Liver (tissue), 9 donors: ENCODE data around the gene LASP1. TPM values are rescaled to one million over a fixed set of nuclear protein-coding genes. Genes with fewer than 3 reads are reported as not detected.
"Not testable (repeated sequence)": the region's sequence is repeated elsewhere in the genome, so short reads cannot be mapped to it uniquely, and the experiment has no call there.

Experiments used
- DNase-seq: peaks from one replicate; pipeline ENCODE4 v3.0.0-alpha.2; 2017; ENCODE audit warnings: low spot score
- H3K27ac ChIP-seq, 2 donors: one replicate each; pipeline ENCODE4 v1.7.0; 2013; ENCODE audit warnings: inconsistent platforms in 2 of 2, low read length in 2 of 2, control low read depth in 1 of 2, low read depth in 1 of 2, mild to moderate bottlenecking in 1 of 2
- H3K27me3 ChIP-seq, 4 donors: one replicate each; pipeline versions ENCODE4 v1.6.1 to v1.7.0; 2013; ENCODE audit warnings: low read length in 3 of 4, inconsistent platforms in 1 of 4, mild to moderate bottlenecking in 1 of 4, moderate library complexity in 1 of 4; ENCODE audit not compliant: control insufficient read depth in 4 of 4, insufficient read depth in 4 of 4
- H3K36me3 ChIP-seq, 4 donors: one replicate each; pipeline versions ENCODE4 v1.6.1 to v1.7.0; 2013; ENCODE audit warnings: low read length in 3 of 4, mild to moderate bottlenecking in 3 of 4, low read depth in 1 of 4, moderate library complexity in 1 of 4; ENCODE audit not compliant: control insufficient read depth in 4 of 4, insufficient read depth in 3 of 4
- H3K4me1 ChIP-seq, 4 donors: one replicate each; pipeline versions ENCODE4 v1.6.1 to v1.7.0; 2013; ENCODE audit warnings: low read length in 3 of 4, mild to moderate bottlenecking in 3 of 4, moderate library complexity in 1 of 4; ENCODE audit not compliant: control insufficient read depth in 4 of 4, insufficient read depth in 4 of 4
- H3K4me3 ChIP-seq, 3 donors: one replicate each; pipeline versions ENCODE4 v1.6.1 to v1.7.0; 2013; ENCODE audit warnings: low read length in 3 of 3, control low read depth in 1 of 3, low read depth in 1 of 3, mild to moderate bottlenecking in 1 of 3
- H3K9ac ChIP-seq, 2 donors: one replicate each; pipeline ENCODE4 v1.7.0; 2013; ENCODE audit warnings: low read length in 2 of 2, mild to moderate bottlenecking in 2 of 2, moderate library complexity in 2 of 2, control low read depth in 1 of 2, low read depth in 1 of 2
- H3K9me3 ChIP-seq, 4 donors: one replicate each; pipeline versions ENCODE4 v1.6.1 to v1.7.0; 2013; ENCODE audit warnings: low read length in 3 of 4; ENCODE audit not compliant: control insufficient read depth in 4 of 4
- EGR1 ChIP-seq, 2 donors: IDR thresholded peaks; 2 replicates each; pipeline ENCODE4 v1.6.1; 2016 to 2018; ENCODE audit warnings: antibody characterized with exemption in 2 of 2, low read depth in 2 of 2
- FOXA1 ChIP-seq: IDR thresholded peaks from 2 replicates; pipeline ENCODE4 v1.6.1; 2016; ENCODE audit warnings: antibody characterized with exemption
- FOXA2 ChIP-seq: IDR thresholded peaks from 2 replicates; pipeline ENCODE4 v1.6.1; 2016; ENCODE audit warnings: antibody characterized with exemption
- GABPA ChIP-seq, 2 donors: IDR thresholded peaks in 1 of 2; conservative IDR thresholded peaks in 1 of 2; 2 replicates each; pipeline ENCODE4 v1.6.1; 2016; ENCODE audit warnings: antibody characterized with exemption in 2 of 2, mild to moderate bottlenecking in 1 of 2, moderate library complexity in 1 of 2
- HNF4A ChIP-seq, 2 donors: conservative IDR thresholded peaks; 2 replicates each; pipeline ENCODE4 v1.6.1; 2016; ENCODE audit warnings: antibody characterized with exemption in 2 of 2, mild to moderate bottlenecking in 2 of 2
- HNF4G ChIP-seq: IDR thresholded peaks from 2 replicates; pipeline ENCODE4 v1.6.1; 2016; ENCODE audit warnings: antibody characterized with exemption
- JUND ChIP-seq, 2 donors: IDR thresholded peaks; 2 replicates each; pipeline ENCODE4 v1.6.1; 2016; ENCODE audit warnings: antibody characterized with exemption in 2 of 2
- NR2F2 ChIP-seq: IDR thresholded peaks from 2 replicates; pipeline ENCODE4 v1.6.1; 2016; ENCODE audit warnings: antibody characterized with exemption
- REST ChIP-seq: IDR thresholded peaks from 2 replicates; pipeline ENCODE4 v1.6.1; 2016; ENCODE audit warnings: antibody characterized with exemption, mild to moderate bottlenecking
- RXRA ChIP-seq, 2 donors: IDR thresholded peaks; 2 replicates each; pipeline ENCODE4 v1.6.1; 2017 to 2018; ENCODE audit warnings: antibody characterized with exemption in 2 of 2, mild to moderate bottlenecking in 1 of 2
- SP1 ChIP-seq: IDR thresholded peaks from 2 replicates; pipeline ENCODE4 v1.6.1; 2018; ENCODE audit warnings: antibody characterized with exemption, mild to moderate bottlenecking
- TAF1 ChIP-seq: conservative IDR thresholded peaks from 2 replicates; pipeline ENCODE4 v1.6.1; 2016; ENCODE audit warnings: antibody characterized with exemption, mild to moderate bottlenecking
- YY1 ChIP-seq: IDR thresholded peaks from 2 replicates; pipeline ENCODE4 v1.6.1; 2016; ENCODE audit warnings: antibody characterized with exemption, mild to moderate bottlenecking
- WGBS: extraction: QIAGEN DNeasy Blood & Tissue Kit; methylation state at CpG from one replicate; pipeline ENCODE4 v1.1.7; 2013; 5-methylcytosine and 5-hydroxymethylcytosine counted together
- polyA plus RNA-seq, 2 donors: library from polyadenylated mRNA; stranded (reverse) in 1 of 2; unstranded in 1 of 2; fragments of 200-250 nt in 1 of 2; fragments of >200 nt in 1 of 2; fragmentation: Nextera tagmentation in 1 of 2; extraction: Ambion mirVana in 1 of 2; gene quantifications; one replicate each; pipeline versions ENCODE4 v1.2.1 to v1.2.3, GENCODE V29; 2013 to 2015
- total RNA-seq, 2 donors: library from RNA; depleted of rRNA; stranded (reverse); fragments of >200 nt; gene quantifications; one replicate each; pipeline ENCODE4 v1.2.3, GENCODE V29; 2014
- TF ChIP-seq, protein P1 (sequence below): IDR thresholded peaks from 2 replicates; pipeline ENCODE4 v1.6.1; 2016; ENCODE audit warnings: antibody characterized with exemption
- TF ChIP-seq, protein P2 (sequence below): IDR thresholded peaks from 2 replicates; pipeline ENCODE4 v1.6.1; 2016; ENCODE audit warnings: antibody characterized with exemption
- donor health status: healthy.
- donor health status: healthy.
- donor health status: healthy.
- donor health status: healthy.
- donor health status: healthy.

Gene LASP1
- total and polyA plus RNA-seq, 4 donors: 18.2 to 77.7 (median 68.4) TPM

- 89% methylated on average over 28 of the region's 28 CpGs for WGBS
- not testable (repeated sequence) for H3K27me3 ChIP-seq, H3K9ac ChIP-seq, DNase-seq, H3K9me3 ChIP-seq, H3K27ac ChIP-seq, H3K4me3 ChIP-seq
- peaks cover 4 to 18% (median 14%) of the 10 kb centered on the region in 4 donors for H3K36me3 ChIP-seq
- peaks cover 0 to 21% (median 18%) of the 10 kb centered on the region in 4 donors for H3K4me1 ChIP-seq
Observed at GRCh38 chr17:38855101-38855714, 14.7 kb upstream of the LASP1 start.

GRCh38 chr17:38857271-38857670 is 12.6 kb upstream of the LASP1 start:
- H3K27me3 ChIP-seq: no peaks in the 10 kb centered on the region
- no peaks in the 10 kb centered on the region for H3K36me3 ChIP-seq
- DNase-seq: no peak
- 74% methylated on average over 5 of the region's 5 CpGs for WGBS
- H3K27ac ChIP-seq: no peak overlapping the region
- H3K4me3 ChIP-seq: no peak overlapping the region
- H3K4me1 ChIP-seq: peaks cover 0 to 8% (median 5%) of the 10 kb centered on the region in 4 donors
- H3K9ac ChIP-seq: no peak overlapping the region
- TF ChIP-seq RXRA (IDR thresholded peaks at IDR 0.05): no peak
- no peak for TF ChIP-seq EGR1 (IDR thresholded peaks at IDR 0.05; ENCODE audit: low read depth in 2 of 2)
- TF ChIP-seq NR2F2: no peak
- TF ChIP-seq YY1: no peak
- TF ChIP-seq, protein P1, sequence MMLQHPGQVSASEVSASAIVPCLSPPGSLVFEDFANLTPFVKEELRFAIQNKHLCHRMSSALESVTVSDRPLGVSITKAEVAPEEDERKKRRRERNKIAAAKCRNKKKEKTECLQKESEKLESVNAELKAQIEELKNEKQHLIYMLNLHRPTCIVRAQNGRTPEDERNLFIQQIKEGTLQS: no peak
- TF ChIP-seq SP1: no peak
- TF ChIP-seq JUND (IDR thresholded peaks at IDR 0.05): no peak
- no peak for TF ChIP-seq REST
- no peak for TF ChIP-seq HNF4G
- no peak for TF ChIP-seq GABPA (IDR thresholded peaks at IDR 0.05 in 1 of 2, conservative IDR thresholded peaks at IDR 0.05 in 1 of 2)
- no peak for TF ChIP-seq TAF1
- no peak for TF ChIP-seq HNF4A (conservative IDR thresholded peaks at IDR 0.05)
- TF ChIP-seq, protein P2, sequence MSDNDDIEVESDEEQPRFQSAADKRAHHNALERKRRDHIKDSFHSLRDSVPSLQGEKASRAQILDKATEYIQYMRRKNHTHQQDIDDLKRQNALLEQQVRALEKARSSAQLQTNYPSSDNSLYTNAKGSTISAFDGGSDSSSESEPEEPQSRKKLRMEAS: no peak
- no peaks in the 10 kb centered on the region for H3K9me3 ChIP-seq

DNA sequence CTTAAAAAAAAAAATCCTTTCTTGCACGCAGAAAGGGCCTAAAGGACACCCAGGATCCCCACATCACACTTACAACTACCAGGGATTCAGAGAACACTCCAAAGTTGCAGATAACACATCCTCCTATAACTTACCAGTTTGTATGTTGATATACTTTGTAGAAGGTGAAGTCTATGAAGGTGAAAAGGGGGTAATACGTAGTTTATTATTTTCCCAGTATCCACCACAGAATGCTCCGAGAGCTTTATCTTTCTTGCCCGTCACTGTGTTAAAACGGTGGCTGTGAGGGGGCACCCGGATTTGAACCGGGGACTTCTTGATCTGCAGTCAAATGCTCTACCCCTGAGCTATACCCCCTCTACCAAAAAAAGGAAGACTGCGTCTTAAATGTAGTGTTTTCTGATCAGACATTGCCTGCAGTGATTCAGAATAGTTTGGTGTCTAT is 8.4 kb upstream of the LASP1 start:
- Histone ChIP-seq H3K9me3 (no peaks in the 10 kb centered on the region), H3K27ac (no peak overlapping the region), H3K27me3 (no peaks in the 10 kb centered on the region), H3K9ac (no peak overlapping the region), H3K36me3 (no peaks in the 10 kb centered on the region), H3K4me3 (no peak overlapping the region), H3K4me1 (no peaks in the 10 kb centered on the region)
- no peak for DNase-seq
- TF ChIP-seq FOXA1: no peak
- TF ChIP-seq, protein P1: no peak
- no peak for TF ChIP-seq YY1
- TF ChIP-seq FOXA2: no peak
- WGBS: 55% methylated on average over 8 of the region's 8 CpGs
